Gastroesophageal sphincter (tissue), 4 donors: ENCODE data around the gene SMARCA1. TPM values are rescaled to one million over a fixed set of nuclear protein-coding genes. Genes with fewer than 3 reads are reported as not detected.

Source experiments
- ATAC-seq: fragments of 150-250 bp; one replicate; pipeline ENCODE4 v1.9.1; 2016; ENCODE audit warnings: mild to moderate bottlenecking, moderate library complexity
- H3K27ac ChIP-seq, 4 donors: fragments of 200-600 bp; sonication (generic) in 3 of 4; 1 replicate in 3 of 4; 2 replicates in 1 of 4; pipeline ENCODE4 v1.5.1; 2016 to 2019
- H3K27me3 ChIP-seq: fragments of 200-600 bp; sonication (generic); one replicate; pipeline ENCODE4 v1.5.1; 2019
- H3K36me3 ChIP-seq, 2 donors: fragments of 200-600 bp; sonication (generic); one replicate each; pipeline ENCODE4 v1.5.1; 2019; ENCODE audit warnings: control low read depth in 1 of 2
- H3K4me1 ChIP-seq, 3 donors: fragments of 200-600 bp; sonication (generic); 1 replicate in 2 of 3; 2 replicates in 1 of 3; pipeline ENCODE4 v1.5.1; 2016 to 2019; ENCODE audit warnings: control low read depth in 2 of 3
- H3K4me3 ChIP-seq, 2 donors: fragments of 200-600 bp; sonication (generic); one replicate each; pipeline ENCODE4 v1.5.1; 2019; ENCODE audit warnings: mild to moderate bottlenecking in 1 of 2, moderate library complexity in 1 of 2
- H3K9me3 ChIP-seq, 3 donors: fragments of 200-600 bp; sonication (generic); one replicate each; pipeline ENCODE4 v1.5.1; 2017 to 2019; ENCODE audit warnings: control low read depth in 2 of 3
- CTCF ChIP-seq, 4 experiments: fragments of 200-600 bp in 2 of 4; fragments of 450-650 bp in 2 of 4; sonication (generic) in 1 of 4; IDR thresholded peaks; one replicate each; pipeline ENCODE4 v1.5.1; 2017 to 2019; ENCODE audit warnings: antibody characterized with exemption in 4 of 4, mild to moderate bottlenecking in 2 of 4, moderate library complexity in 2 of 4
- EP300 ChIP-seq: sonication (generic); formaldehyde crosslinking; IDR thresholded peaks from one replicate; pipeline ENCODE4 v1.6.1; 2017; ENCODE audit warnings: antibody characterized with exemption, mild to moderate bottlenecking
- POLR2A ChIP-seq, 2 donors: fragments of 450-650 bp; IDR thresholded peaks; one replicate each; pipeline ENCODE4 v1.6.1; 2017; ENCODE audit warnings: antibody characterized with exemption in 2 of 2, mild to moderate bottlenecking in 2 of 2, moderate library complexity in 1 of 2
- POLR2AphosphoS5 ChIP-seq: sonication (generic); formaldehyde crosslinking; IDR thresholded peaks from one replicate; pipeline ENCODE4 v1.6.1; 2017; ENCODE audit warnings: antibody characterized with exemption
- WGBS, 2 donors: methylation state at CpG; one replicate each; pipeline ENCODE4 v1.1.5; 2018; ENCODE audit warnings: low coverage in 1 of 2; 5-methylcytosine and 5-hydroxymethylcytosine counted together
- total RNA-seq, 4 donors: library from RNA; depleted of rRNA; stranded (reverse); fragments of >200 nt; gene quantifications; one replicate each; pipeline ENCODE4 v1.1.0, GENCODE V29; 2016

Gene SMARCA1
- total RNA-seq, 4 donors from 2014 or later = 55.4 to 91.7 (median 64.1) TPM

GRCh38 chrX:129524250-129524850, 1.1 kb upstream of the SMARCA1 start:
- Histone ChIP-seq H3K9me3 (no peaks in the 10 kb centered on the region), H3K36me3 (no peaks in the 10 kb centered on the region), H3K27ac (peak overlapping the region in 1 of 4 donors; percentile 92), H3K4me3 (no peak overlapping the region), H3K27me3 (no peaks in the 10 kb centered on the region), H3K4me1 (peaks cover 0 to 18% (median 0%) of the 10 kb centered on the region in 3 donors)
- ATAC-seq = no peak
- TF ChIP-seq POLR2AphosphoS5 = no peak
- no peak for TF ChIP-seq POLR2A (IDR thresholded peaks at IDR 0.05)
- no peak for TF ChIP-seq EP300
- TF ChIP-seq CTCF (IDR thresholded peaks at IDR 0.05) = no peak
- 56 to 67% methylated on average over 1 to 3 of the region's 3 CpGs for WGBS, 2 donors

GRCh38 chrX:129522184-129523078, 859 bp downstream of the SMARCA1 start:
- Histone ChIP-seq H3K27ac (peak overlapping the region; percentile 88 to 98 (median 94)), H3K4me1 (peaks cover 0 to 33% (median 0%) of the 10 kb centered on the region in 3 donors), H3K4me3 (peak overlapping the region; percentile 80 to 99), H3K9me3 (no peaks in the 10 kb centered on the region), H3K36me3 (no peaks in the 10 kb centered on the region), H3K27me3 (no peaks in the 10 kb centered on the region)
- TF ChIP-seq EP300 = no peak
- TF ChIP-seq POLR2A (IDR thresholded peaks at IDR 0.05) = no peak
- TF ChIP-seq CTCF (IDR thresholded peaks at IDR 0.05) = no peak
- TF ChIP-seq POLR2AphosphoS5 = no peak
- 8 to 30% methylated on average over 6 of the region's 56 CpGs for WGBS, 2 donors
- ATAC-seq = peak; percentile 68

- no peak for TF ChIP-seq CTCF (IDR thresholded peaks at IDR 0.05)
- no peak for TF ChIP-seq POLR2AphosphoS5
- no peak for TF ChIP-seq POLR2A (IDR thresholded peaks at IDR 0.05)
- no peak for TF ChIP-seq EP300
- 25 to 56% methylated on average over 2 to 3 of the region's 3 CpGs for WGBS, 2 donors
- peaks cover 0 to 11% of the 10 kb centered on the region in 2 donors for H3K36me3 ChIP-seq
- no peak overlapping the region for H3K4me3 ChIP-seq
- no peaks in the 10 kb centered on the region for H3K27me3 ChIP-seq
- H3K4me1 ChIP-seq = peaks cover 0 to 45% (median 0%) of the 10 kb centered on the region in 3 donors
- peak overlapping the region in 1 of 4 donors; percentile 31 for H3K27ac ChIP-seq
- ATAC-seq = no peak
- H3K9me3 ChIP-seq = no peaks in the 10 kb centered on the region
These were observed 3.1 kb downstream of the SMARCA1 start for GRCh38 chrX:129520151-129520550.

- H3K36me3 ChIP-seq = peaks cover 0 to 26% of the 10 kb centered on the region in 2 donors
- H3K4me1 ChIP-seq = peaks cover 0 to 38% (median 0%) of the 10 kb centered on the region in 3 donors
- no peak for ATAC-seq
- H3K27me3 ChIP-seq = no peaks in the 10 kb centered on the region
- H3K9me3 ChIP-seq = no peaks in the 10 kb centered on the region
- TF ChIP-seq EP300 (no peak), POLR2A (IDR thresholded peaks at IDR 0.05) (no peak), POLR2AphosphoS5 (no peak), CTCF (IDR thresholded peaks at IDR 0.05) (no peak)
- H3K27ac ChIP-seq = no peak overlapping the region
- 31 to 43% methylated on average over 3 of the region's 3 CpGs for WGBS, 2 donors
- no peak overlapping the region for H3K4me3 ChIP-seq
These were observed 6.9 kb downstream of the SMARCA1 start for GRCh38 chrX:129516402-129516801.
